DND-41 (cell line): ENCODE data around the gene TRIM47.
"Not testable (repeated sequence)": the region's sequence is repeated elsewhere in the genome, so short reads cannot be mapped to it uniquely, and the experiment has no call there.

ENCODE experiments used
- ATAC-seq: fragments of 200-7000 bp; cut with Tn5 transposase; 3 replicates; pipeline ENCODE4 v1.9.1; 2021; ENCODE audit warnings: low read depth; ENCODE audit not compliant: insufficient read depth
- DNase-seq: peaks from one replicate; pipeline ENCODE4 v3.0.0-alpha.2; 2020
- H2AFZ ChIP-seq: 2 replicates; pipeline ENCODE4 v1.6.0; 2012; ENCODE audit warnings: low read depth, low read length
- H3K27ac ChIP-seq: 2 replicates; pipeline ENCODE4 v1.5.1; 2012; ENCODE audit warnings: low read length, inconsistent platforms
- H3K27me3 ChIP-seq: fragments of 200-600 bp; sonication (generic); 2 replicates; pipeline ENCODE4 v1.6.0; 2012; ENCODE audit warnings: low read length, mild to moderate bottlenecking, inconsistent platforms; ENCODE audit not compliant: insufficient read depth, poor library complexity
- H3K36me3 ChIP-seq: 2 replicates; pipeline ENCODE4 v1.5.1; 2012; ENCODE audit warnings: low read length, inconsistent platforms; ENCODE audit not compliant: insufficient read depth
- H3K4me1 ChIP-seq: 2 replicates; pipeline ENCODE4 v1.5.1; 2012; ENCODE audit warnings: mild to moderate bottlenecking, low read length; ENCODE audit not compliant: insufficient read depth
- H3K4me2 ChIP-seq: 2 replicates; pipeline ENCODE4 v1.6.0; 2012; ENCODE audit warnings: mild to moderate bottlenecking, moderate library complexity, low read length, inconsistent platforms; ENCODE audit not compliant: insufficient read depth
- H3K4me3 ChIP-seq, 2 experiments: fragments of 200-600 bp in 1 of 2; shearing (Covaris generic) in 1 of 2; 2 replicates each; pipeline ENCODE4 v1.5.1; 2012 to 2016; ENCODE audit warnings: inconsistent platforms in 2 of 2, low read length in 2 of 2, mild to moderate bottlenecking in 2 of 2, low read depth in 1 of 2, moderate library complexity in 1 of 2
- H3K79me2 ChIP-seq: 2 replicates; pipeline ENCODE4 v1.6.0; 2012; ENCODE audit warnings: low read length, inconsistent platforms; ENCODE audit not compliant: insufficient read depth
- H3K9ac ChIP-seq: 2 replicates; pipeline ENCODE4 v1.6.0; 2012; ENCODE audit warnings: low read depth, mild to moderate bottlenecking, inconsistent platforms, low read length, moderate library complexity
- H3K9me3 ChIP-seq: 2 replicates; pipeline ENCODE4 v1.5.1; 2012; ENCODE audit warnings: low read length, moderate library complexity, mild to moderate bottlenecking, inconsistent platforms; ENCODE audit not compliant: insufficient read depth, severe bottlenecking
- H4K20me1 ChIP-seq: 2 replicates; pipeline ENCODE4 v1.6.0; 2012; ENCODE audit warnings: low read length; ENCODE audit not compliant: insufficient read depth
- EZH2 ChIP-seq: IDR thresholded peaks from 3 replicates; pipeline ENCODE4 v1.6.1; 2012; ENCODE audit warnings: borderline replicate concordance, low read depth, mild to moderate bottlenecking, moderate library complexity, low read length, inconsistent platforms; ENCODE audit not compliant: severe bottlenecking
- TF ChIP-seq, protein P1 (sequence below): IDR thresholded peaks from 2 replicates; pipeline ENCODE4 v1.5.1; 2012; ENCODE audit warnings: borderline replicate concordance, low read length, moderate library complexity, mild to moderate bottlenecking; ENCODE audit not compliant: poor library complexity, severe bottlenecking; ENCODE audit errors: extremely low read depth

The TRIM47 gene

DNA sequence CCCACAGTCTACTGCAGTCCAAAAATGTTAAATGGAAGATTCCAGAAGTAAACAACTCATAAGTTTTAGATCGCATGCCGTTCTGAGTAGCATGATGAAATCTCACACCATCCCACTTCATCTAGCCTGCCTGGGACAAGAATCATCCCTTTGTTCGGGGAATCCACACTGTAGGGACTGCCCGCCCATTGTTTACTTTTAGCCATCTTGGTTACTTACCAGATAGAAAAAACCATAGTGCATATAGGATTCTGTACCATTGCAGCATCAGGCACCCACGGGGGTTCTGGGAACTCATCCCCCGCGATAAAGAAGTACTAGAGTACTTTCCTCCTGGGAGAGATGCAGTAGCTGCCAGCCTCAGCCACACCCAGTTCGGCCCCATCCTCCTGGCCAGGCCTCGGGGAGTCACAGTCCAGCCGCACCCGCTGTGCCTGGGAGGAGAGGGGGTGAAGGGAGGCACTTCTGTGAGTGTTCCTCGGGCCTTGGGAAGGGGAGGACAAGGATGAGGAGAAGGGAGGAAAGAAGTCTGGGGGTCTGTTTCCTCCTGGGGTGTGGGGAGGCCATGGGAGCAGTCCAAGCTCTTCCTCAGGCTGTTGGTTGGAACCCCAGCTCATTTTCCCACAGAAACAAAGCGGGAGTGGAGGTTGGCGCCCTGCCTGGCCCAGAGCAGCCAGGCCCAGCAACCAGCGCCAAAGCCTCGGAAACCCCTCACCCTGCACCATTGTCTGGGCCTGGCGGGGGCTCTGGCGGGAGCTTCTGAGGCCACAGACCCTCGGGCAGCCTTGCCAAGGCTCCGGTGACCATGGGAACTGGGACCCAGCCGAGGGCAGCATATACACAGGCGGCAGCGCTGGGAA is 8.9 kb downstream of the TRIM47 start:
- no peaks in the 10 kb centered on the region for H3K27me3 ChIP-seq
- H3K36me3 ChIP-seq, result no peaks in the 10 kb centered on the region
- H3K27ac ChIP-seq, result no peak overlapping the region
- no peak overlapping the region for H2AFZ ChIP-seq
- no peak overlapping the region for H3K4me2 ChIP-seq
- H4K20me1 ChIP-seq, result no peaks in the 10 kb centered on the region
- H3K9ac ChIP-seq, result no peak overlapping the region
- peaks cover 11% of the 10 kb centered on the region for H3K4me1 ChIP-seq
- TF ChIP-seq, protein P1, sequence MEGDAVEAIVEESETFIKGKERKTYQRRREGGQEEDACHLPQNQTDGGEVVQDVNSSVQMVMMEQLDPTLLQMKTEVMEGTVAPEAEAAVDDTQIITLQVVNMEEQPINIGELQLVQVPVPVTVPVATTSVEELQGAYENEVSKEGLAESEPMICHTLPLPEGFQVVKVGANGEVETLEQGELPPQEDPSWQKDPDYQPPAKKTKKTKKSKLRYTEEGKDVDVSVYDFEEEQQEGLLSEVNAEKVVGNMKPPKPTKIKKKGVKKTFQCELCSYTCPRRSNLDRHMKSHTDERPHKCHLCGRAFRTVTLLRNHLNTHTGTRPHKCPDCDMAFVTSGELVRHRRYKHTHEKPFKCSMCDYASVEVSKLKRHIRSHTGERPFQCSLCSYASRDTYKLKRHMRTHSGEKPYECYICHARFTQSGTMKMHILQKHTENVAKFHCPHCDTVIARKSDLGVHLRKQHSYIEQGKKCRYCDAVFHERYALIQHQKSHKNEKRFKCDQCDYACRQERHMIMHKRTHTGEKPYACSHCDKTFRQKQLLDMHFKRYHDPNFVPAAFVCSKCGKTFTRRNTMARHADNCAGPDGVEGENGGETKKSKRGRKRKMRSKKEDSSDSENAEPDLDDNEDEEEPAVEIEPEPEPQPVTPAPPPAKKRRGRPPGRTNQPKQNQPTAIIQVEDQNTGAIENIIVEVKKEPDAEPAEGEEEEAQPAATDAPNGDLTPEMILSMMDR, result no peak
- no peak for TF ChIP-seq EZH2
- no peak overlapping the region for H3K4me3 ChIP-seq
- DNase-seq (no peak), ATAC-seq (no peak)
- no peaks in the 10 kb centered on the region for H3K79me2 ChIP-seq
- H3K9me3 ChIP-seq, result no peaks in the 10 kb centered on the region

DNA sequence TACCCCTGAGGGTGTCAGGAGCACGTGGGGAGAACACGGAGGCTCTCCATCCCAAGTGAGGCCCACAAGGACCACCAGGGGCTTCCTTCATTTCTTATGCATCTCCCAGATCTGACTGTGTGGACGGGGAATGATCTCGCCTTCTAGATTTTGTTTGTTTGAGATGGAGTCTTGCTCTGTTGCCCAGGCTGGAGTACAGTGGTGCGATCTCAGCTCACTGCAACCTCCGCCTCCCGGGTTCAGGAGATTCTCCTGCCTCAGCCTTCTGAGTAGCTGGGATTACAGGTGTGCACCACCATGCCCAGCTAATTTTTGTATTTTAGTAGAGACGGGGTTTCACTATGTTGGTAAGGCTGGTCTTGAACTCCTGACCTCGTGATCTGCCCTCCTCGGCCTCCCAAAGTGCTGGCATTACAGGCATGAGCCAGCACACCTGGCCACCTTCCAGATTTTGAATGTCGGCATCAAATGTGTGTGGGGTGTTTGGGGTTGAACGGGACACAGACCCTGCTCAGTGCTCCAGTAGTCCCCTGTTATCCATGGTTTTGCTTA is 9.6 kb downstream of the TRIM47 start:
- not testable (repeated sequence) for H3K36me3 ChIP-seq, H3K4me2 ChIP-seq, DNase-seq, H2AFZ ChIP-seq, H3K27me3 ChIP-seq, H3K27ac ChIP-seq, H4K20me1 ChIP-seq, H3K79me2 ChIP-seq, H3K9me3 ChIP-seq, H3K4me3 ChIP-seq, H3K9ac ChIP-seq, ATAC-seq
- H3K4me1 ChIP-seq, result peaks cover 18% of the 10 kb centered on the region

DNA sequence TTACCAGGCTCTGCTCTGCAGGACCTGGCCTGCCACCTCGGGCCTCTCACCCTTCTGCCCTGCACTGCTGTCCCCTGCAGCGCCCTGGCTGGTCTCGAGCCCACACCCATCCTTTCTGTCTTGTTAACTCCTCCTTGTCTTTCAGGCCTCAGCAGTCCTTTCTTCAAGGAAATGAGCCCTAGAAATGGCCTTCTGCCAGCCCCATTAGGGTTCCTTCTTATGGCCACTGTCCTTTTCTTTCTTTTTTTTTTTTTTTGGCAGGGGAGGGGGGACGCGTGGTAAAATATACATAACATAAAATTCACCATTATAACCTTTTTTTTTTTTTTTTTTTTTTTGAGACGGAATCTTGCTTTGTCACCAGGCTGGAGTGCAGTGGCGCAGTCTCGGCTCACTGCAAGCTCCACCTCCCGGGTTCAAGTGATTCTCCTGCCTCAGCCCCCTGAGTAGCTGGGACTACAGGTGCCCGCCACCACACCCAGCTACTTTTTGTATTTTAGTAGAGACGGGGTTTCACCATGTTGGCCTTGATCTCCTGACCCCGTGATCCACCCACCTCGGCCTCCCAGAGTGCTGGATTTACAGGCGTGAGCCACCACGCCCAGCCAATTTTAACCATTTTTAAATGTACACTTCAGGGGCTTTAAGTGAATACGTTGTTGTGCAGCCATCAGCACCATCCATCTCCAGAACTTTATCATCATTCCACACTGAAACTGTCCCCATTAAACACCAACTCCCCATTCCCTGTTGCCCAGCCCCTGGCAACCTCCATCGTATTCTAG is 12.8 kb downstream of the TRIM47 start:
- Histone ChIP-seq H3K9ac (peak overlapping the region; percentile 32), H3K4me2 (peak overlapping the region; percentile 54; the same call in 1 of the 2 replicates), H3K4me1 (peaks cover 26% of the 10 kb centered on the region), H3K27ac (peak overlapping the region; percentile 70)
- H2AFZ ChIP-seq, H3K4me3 ChIP-seq, H3K27me3 ChIP-seq, H3K36me3 ChIP-seq, ATAC-seq, H3K79me2 ChIP-seq, DNase-seq, H3K9me3 ChIP-seq, H4K20me1 ChIP-seq: not testable (repeated sequence)

DNA sequence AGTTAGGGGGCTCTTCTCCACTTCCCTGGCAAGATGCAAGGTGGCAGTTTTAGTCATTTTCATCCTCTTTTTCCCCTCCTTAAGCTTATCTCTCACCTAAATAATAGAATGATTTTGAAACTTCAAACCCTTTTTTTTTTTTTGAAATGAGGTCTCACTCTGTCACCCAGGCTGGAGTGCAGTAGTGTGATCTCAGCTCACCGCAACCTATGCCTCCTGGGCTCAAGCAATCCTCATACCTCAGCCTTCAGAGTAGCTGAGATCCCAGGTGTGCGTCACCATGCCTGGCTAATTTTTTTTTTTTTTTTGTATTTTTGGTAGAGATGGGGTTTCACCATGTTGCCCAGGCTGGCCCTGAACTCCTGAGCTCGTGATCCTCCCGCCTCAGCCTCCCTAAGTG is 13.5 kb downstream of the TRIM47 start:
- not testable (repeated sequence) for H4K20me1 ChIP-seq, H3K79me2 ChIP-seq, H2AFZ ChIP-seq, H3K27me3 ChIP-seq, H3K4me3 ChIP-seq, H3K36me3 ChIP-seq, H3K9me3 ChIP-seq
- DNase-seq, result peak; percentile 32
- peak; percentile 20 for ATAC-seq
- peaks cover 26% of the 10 kb centered on the region for H3K4me1 ChIP-seq
- peak overlapping the region; percentile 70 for H3K27ac ChIP-seq
- H3K9ac ChIP-seq, result peak overlapping the region; percentile 32
- peak overlapping the region; percentile 54 for H3K4me2 ChIP-seq
